ENCODE data around the gene PTPRA.
"Not testable (repeated sequence)": the region's sequence is repeated elsewhere in the genome, so short reads cannot be mapped to it uniquely, and the experiment has no call there.

The PTPRA gene

GRCh38 chr20:3043322-3043721 is 170.0 kb downstream of the PTPRA start, which contains the start of gene GNRH2:
Gene GNRH2 (plus strand): TSS chr20:3043622. CDS start chr20:3044415, 793 bp downstream.
- no peak for DNase-seq (ENCODE audit: low read depth)

DNA sequence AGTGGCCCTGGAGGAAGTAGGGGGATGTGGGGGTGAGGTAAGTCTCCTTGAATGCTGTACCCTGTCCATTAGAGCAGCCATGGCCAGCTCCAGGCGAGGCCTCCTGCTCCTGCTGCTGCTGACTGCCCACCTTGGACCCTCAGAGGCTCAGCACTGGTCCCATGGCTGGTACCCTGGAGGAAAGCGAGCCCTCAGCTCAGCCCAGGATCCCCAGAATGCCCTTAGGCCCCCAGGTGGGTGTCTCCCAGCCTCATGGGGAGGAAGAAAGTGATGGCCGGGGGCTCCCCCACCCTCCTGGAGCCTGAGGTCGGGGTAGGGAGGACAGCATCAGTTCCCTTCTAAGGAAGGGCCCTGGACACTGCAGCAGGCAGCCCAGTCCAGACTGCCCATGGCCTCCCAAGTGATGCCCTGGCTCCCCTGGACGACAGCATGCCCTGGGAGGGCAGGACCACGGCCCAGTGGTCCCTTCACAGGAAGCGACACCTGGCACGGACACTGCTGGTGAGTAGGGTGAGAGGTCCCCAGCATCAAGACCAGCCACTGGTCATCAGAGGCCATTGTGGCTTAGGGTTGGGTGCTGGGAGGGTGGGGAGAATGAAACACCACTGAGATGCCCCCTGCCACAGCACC is 171.2 kb downstream of the PTPRA start:
- no peak for DNase-seq (ENCODE audit: low read depth)

DNA sequence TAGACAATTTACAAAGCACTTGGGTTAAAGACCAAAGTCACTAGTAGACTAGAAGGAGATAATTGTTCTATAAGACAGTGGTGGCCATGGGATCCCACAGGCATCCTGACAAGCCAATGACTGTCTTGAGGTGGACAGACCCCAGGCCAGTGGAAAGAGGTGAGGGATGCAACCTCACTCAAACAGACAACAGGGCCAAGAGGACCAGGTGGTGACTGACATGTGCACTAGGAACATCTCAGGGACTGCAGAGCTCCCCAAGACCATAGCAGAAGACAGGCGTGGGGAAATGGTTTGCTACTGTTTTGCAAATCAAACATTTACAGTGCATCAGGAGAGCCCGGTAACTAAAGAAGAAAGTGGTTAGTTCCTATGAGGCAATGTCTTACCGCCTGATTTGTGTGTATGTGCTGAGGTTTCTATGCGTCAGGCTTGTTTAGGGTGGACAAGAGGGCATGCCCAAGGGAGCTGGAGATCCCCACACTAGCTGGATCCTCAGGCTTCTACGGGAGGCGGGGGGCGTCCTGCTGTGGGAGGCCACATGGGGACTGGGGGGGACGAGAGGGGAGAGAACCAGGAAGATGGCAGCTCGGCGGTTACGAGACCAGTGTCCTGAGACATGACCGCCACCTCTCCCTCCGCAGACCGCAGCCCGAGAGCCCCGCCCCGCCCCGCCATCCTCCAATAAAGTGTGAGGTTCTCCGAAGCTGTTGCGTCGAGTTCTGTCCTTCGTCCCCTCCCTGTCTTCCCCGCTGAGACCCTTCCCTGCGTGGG is 171.9 kb downstream of the PTPRA start:
- peak; percentile 91 for DNase-seq (ENCODE audit: low read depth)

DNA sequence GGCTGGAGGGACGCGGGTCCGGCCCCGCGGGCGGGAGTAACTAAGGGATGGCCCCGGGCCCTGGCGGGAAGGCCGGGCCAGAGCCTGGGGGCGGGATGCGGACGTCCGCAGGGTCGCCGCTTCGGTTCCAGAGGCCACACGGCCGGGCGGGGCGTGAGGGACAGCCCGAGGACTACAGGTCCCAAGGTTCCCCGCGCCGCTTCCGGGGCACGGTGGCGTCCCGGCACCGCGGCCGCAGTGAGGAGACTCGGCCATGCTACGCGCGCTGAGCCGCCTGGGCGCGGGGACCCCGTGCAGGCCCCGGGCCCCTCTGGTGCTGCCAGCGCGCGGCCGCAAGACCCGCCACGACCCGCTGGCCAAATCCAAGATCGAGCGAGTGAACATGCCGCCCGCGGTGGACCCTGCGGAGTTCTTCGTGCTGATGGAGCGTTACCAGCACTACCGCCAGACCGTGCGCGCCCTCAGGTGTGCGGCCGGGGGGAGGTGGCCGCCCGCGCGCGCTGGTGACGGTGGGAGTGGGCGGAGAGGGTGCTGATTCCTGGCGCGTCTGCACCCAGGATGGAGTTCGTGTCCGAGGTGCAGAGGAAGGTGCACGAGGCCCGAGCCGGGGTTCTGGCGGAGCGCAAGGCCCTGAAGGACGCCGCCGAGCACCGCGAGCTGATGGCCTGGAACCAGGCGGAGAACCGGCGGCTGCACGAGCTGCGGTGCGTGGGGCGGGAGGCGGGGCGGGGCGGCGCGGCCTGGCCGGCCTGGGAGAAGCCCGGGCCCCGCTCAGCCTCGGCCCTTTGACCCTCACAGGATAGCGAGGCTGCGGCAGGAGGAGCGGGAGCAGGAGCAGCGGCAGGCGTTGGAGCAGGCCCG is 172.8 kb downstream of the PTPRA start, which contains the start of gene MRPS26:
MRPS26 (plus strand) TSS at position 237 of the 861 bp plus-strand sequence; CDS start at position 254, 17 bp downstream.
- peak; percentile 89 for DNase-seq (ENCODE audit: low read depth)

- DNase-seq (ENCODE audit: low read depth), result no peak
These were observed 173.6 kb downstream of the PTPRA start for GRCh38 chr20:3046677-3047462.

- no peak for DNase-seq (ENCODE audit: low read depth)
These were observed 174.5 kb downstream of the PTPRA start for GRCh38 chr20:3047486-3048419.

DNA sequence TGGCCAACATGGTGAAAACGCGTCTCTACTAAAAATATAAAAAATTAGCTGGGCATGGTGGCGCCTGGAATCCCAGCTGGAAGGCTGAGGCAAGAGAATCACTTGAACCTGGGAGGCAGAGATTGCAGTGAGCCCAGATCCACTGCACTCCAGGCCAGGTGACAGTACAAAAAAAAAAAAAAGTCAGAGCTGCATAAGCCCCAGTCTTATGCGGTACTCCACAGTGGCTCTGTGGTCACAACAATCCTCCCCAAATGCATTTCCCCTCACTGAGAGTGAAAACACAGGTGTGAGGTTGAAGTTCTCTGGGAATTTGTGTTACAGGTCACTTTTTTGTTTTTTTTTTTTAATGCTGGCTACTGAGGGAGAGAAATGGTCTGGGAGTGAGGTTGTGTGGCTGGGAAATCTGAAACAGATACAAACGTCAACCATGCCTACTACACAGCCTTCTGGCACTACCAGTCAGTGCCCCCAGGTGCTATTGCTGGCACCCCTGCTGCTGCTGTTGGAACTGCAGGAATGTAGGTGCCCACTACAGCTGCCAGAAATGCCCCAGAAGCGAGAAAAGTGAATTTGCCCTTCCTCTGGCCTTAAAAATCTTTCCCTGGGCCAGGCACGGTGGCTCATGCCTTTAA is 178.2 kb downstream of the PTPRA start:
- no peak for DNase-seq (ENCODE audit: low read depth)

GRCh38 chr20:3059489-3059888 is 186.2 kb downstream of the PTPRA start:
- no peak for DNase-seq (ENCODE audit: low read depth)

- not testable (repeated sequence) for DNase-seq (ENCODE audit: low read depth)
These were observed 190.8 kb downstream of the PTPRA start for GRCh38 chr20:3064119-3064518.

- no peak for DNase-seq (ENCODE audit: low read depth)
These were observed 194.1 kb downstream of the PTPRA start for GRCh38 chr20:3067139-3068014.

GRCh38 chr20:3068075-3068474 is 194.8 kb downstream of the PTPRA start:
- DNase-seq (ENCODE audit: low read depth), result no peak

GRCh38 chr20:3068986-3069900 is 196.0 kb downstream of the PTPRA start:
- DNase-seq (ENCODE audit: low read depth), result peak; percentile 35

- no peak for DNase-seq (ENCODE audit: low read depth)
These were observed 197.4 kb downstream of the PTPRA start for GRCh38 chr20:3070725-3071124.

GRCh38 chr20:3071266-3071609 is 198.0 kb downstream of the PTPRA start:
- no peak for DNase-seq (ENCODE audit: low read depth)

GRCh38 chr20:3071610-3072529 is 198.6 kb downstream of the PTPRA start, which contains the start of gene OXT:
Gene OXT (plus strand): TSS chr20:3071620. CDS start chr20:3071656, 36 bp downstream.
- DNase-seq (ENCODE audit: low read depth), result no peak

DNA sequence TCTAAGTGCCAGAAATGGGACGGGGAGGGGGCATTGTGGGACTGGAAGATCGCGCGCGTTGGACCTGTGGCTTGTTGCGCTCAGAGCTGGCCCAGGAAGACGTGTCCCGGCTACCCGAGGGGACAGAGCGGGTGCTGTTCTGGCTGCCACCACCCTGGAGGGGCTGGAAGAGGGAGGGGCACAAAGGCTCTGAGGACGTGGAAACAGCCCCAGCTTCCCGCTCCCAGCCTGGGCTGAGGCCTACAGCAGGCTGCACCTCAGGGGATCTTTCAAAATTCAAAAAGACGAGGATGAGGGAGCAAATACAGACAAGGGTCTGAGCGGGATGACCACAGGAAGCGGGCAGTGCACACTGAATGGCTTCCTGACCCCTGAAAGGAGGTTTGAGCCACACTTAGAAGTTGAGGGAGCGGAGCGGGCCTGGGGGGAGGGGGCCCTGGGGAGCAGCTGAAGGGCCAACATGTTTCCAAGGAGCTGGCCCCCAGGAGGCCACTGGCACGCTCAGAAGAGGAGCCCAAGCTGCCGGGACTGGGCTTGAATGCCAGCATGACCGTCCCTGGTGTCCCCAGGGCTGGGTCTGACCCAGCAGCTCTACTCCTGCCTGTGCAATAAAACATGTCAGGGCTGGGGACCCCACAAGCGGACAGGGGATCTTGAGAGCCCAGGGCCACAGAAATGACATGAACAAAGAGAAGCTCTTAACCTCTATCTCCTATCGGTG is 199.4 kb downstream of the PTPRA start:
- DNase-seq (ENCODE audit: low read depth), result no peak

All from iris pigment epithelial cell (primary cell).